Cardiac muscle cell (in vitro differentiated cells and primary cell): ENCODE results near the gene ARFRP1. TPM values are rescaled to one million over a fixed set of nuclear protein-coding genes. Genes with fewer than 3 reads are reported as not detected.
A peak's percentile ranks its signal among the peaks of the same experiment; 100 is the strongest.

ENCODE experiments used
- DNase-seq, 2 donors: peaks; one replicate each; pipeline versions ENCODE4 v3.0.0 to v3.0.0-alpha.2; 2010 to 2017; ENCODE audit warnings: low read depth in 1 of 2, low spot score in 1 of 2
- H3K27ac ChIP-seq: fragments of 200-600 bp; sonication (generic); 2 replicates; pipeline ENCODE4 v1.5.1; 2016
- H3K27me3 ChIP-seq: fragments of 200-600 bp; sonication (generic); 2 replicates; pipeline ENCODE4 v1.6.0; 2016; ENCODE audit warnings: control low read depth
- H3K36me3 ChIP-seq: fragments of 200-600 bp; sonication (generic); 2 replicates; pipeline ENCODE4 v1.5.1; 2016; ENCODE audit warnings: control low read depth
- H3K4me1 ChIP-seq: fragments of 200-600 bp; sonication (generic); 2 replicates; pipeline ENCODE4 v1.8.1; 2017; ENCODE audit warnings: low read depth, mild to moderate bottlenecking, mixed run types
- H3K4me3 ChIP-seq: fragments of 200-600 bp; sonication (generic); 2 replicates; pipeline ENCODE4 v1.5.1; 2016; ENCODE audit warnings: mild to moderate bottlenecking
- H3K9me3 ChIP-seq: fragments of 200-600 bp; sonication (generic); 2 replicates; pipeline ENCODE4 v1.5.1; 2017; ENCODE audit warnings: low read depth, mild to moderate bottlenecking, control low read depth
- CTCF ChIP-seq: IDR thresholded peaks from 2 replicates; pipeline ENCODE4 v1.5.1; 2012; ENCODE audit warnings: low read depth, mild to moderate bottlenecking, low read length
- polyA plus RNA-seq: library from polyadenylated mRNA; unstranded; fragments of >200 nt; fragmentation: Nextera tagmentation; extraction: Ambion mirVana; gene quantifications from 2 replicates; pipeline ENCODE4 v1.2.1, GENCODE V29; 2016
- total RNA-seq: library from RNA; depleted of rRNA; stranded (reverse); fragments of >200 nt; gene quantifications from 2 replicates; pipeline ENCODE4 v1.2.3, GENCODE V29; 2016

Gene ARFRP1
- total and polyA plus RNA-seq, 2 experiments from 2014 or later, result 61.3 to 85.1 TPM

GRCh38 chr20:63741354-63741675 is 33.5 kb upstream of the ARFRP1 start:
- H3K4me3 ChIP-seq, result peak overlapping the region; percentile 67
- TF ChIP-seq CTCF, result no peak
- peak overlapping the region; percentile 64 for H3K27ac ChIP-seq

GRCh38 chr20:63740627-63741353 is 33.0 kb upstream of the ARFRP1 start:
- TF ChIP-seq CTCF, result peak; percentile 11
- H3K27ac ChIP-seq, result peak overlapping the region; percentile 64
- peaks cover 29% of the 10 kb centered on the region for H3K36me3 ChIP-seq
- H3K4me1 ChIP-seq, result peaks cover 19% of the 10 kb centered on the region
- no peaks in the 10 kb centered on the region for H3K9me3 ChIP-seq
- peak overlapping the region; percentile 67 for H3K4me3 ChIP-seq
- H3K27me3 ChIP-seq, result no peaks in the 10 kb centered on the region
- peak; percentile 84 to 94 for DNase-seq

More at GRCh38 chr20:63741354-63741675, 33.5 kb upstream of the ARFRP1 start:
- Histone ChIP-seq H3K27me3 (no peaks in the 10 kb centered on the region), H3K9me3 (no peaks in the 10 kb centered on the region), H3K36me3 (peaks cover 30% of the 10 kb centered on the region), H3K4me1 (peaks cover 19% of the 10 kb centered on the region)
- no peak for DNase-seq

- Histone ChIP-seq H3K9me3 (no peaks in the 10 kb centered on the region), H3K4me1 (peaks cover 19% of the 10 kb centered on the region), H3K36me3 (peaks cover 26% of the 10 kb centered on the region), H3K27me3 (no peaks in the 10 kb centered on the region), H3K4me3 (peak overlapping the region; percentile 67), H3K27ac (peak overlapping the region; percentile 64)
- peak; percentile 46 to 64 for DNase-seq
- TF ChIP-seq CTCF, result no peak
These were observed 32.4 kb upstream of the ARFRP1 start for GRCh38 chr20:63740070-63740626.

- DNase-seq, result peak; percentile 83 to 92
- H3K36me3 ChIP-seq, result peaks cover 28% of the 10 kb centered on the region
- H3K27ac ChIP-seq, result peak within 1 kb of the TSS; percentile 74
- H3K4me1 ChIP-seq, result peaks cover 19% of the 10 kb centered on the region
- no peaks in the 10 kb centered on the region for H3K27me3 ChIP-seq
- H3K4me3 ChIP-seq, result peak within 1 kb of the TSS; percentile 67
- no peak for TF ChIP-seq CTCF
- H3K9me3 ChIP-seq, result no peaks in the 10 kb centered on the region
These were observed 31.6 kb upstream of the ARFRP1 start, which contains the start of gene SLC2A4RG for GRCh38 chr20:63739130-63740069. Gene SLC2A4RG, plus strand, starts transcription at chr20:63739776. Its CDS starts 137 bp downstream, at chr20:63739913.

GRCh38 chr20:63738687-63739129 is 30.9 kb upstream of the ARFRP1 start:
- no peak for TF ChIP-seq CTCF
- peak overlapping the region; percentile 74 for H3K27ac ChIP-seq
- H3K9me3 ChIP-seq, result no peaks in the 10 kb centered on the region
- DNase-seq, result peak; percentile 29 to 87
- peaks cover 21% of the 10 kb centered on the region for H3K36me3 ChIP-seq
- peak overlapping the region; percentile 35 for H3K4me3 ChIP-seq
- no peaks in the 10 kb centered on the region for H3K27me3 ChIP-seq
- H3K4me1 ChIP-seq, result peaks cover 19% of the 10 kb centered on the region
